Activated T-cell treated with anti-CD3 and anti-CD28 coated beads for 24 hours (primary cell): ENCODE results near the gene STIMATE.

ENCODE experiments used
- DNase-seq: peaks from one replicate; pipeline ENCODE4 v3.0.0-alpha.2; 2020; ENCODE audit warnings: low read depth

The STIMATE gene

DNA sequence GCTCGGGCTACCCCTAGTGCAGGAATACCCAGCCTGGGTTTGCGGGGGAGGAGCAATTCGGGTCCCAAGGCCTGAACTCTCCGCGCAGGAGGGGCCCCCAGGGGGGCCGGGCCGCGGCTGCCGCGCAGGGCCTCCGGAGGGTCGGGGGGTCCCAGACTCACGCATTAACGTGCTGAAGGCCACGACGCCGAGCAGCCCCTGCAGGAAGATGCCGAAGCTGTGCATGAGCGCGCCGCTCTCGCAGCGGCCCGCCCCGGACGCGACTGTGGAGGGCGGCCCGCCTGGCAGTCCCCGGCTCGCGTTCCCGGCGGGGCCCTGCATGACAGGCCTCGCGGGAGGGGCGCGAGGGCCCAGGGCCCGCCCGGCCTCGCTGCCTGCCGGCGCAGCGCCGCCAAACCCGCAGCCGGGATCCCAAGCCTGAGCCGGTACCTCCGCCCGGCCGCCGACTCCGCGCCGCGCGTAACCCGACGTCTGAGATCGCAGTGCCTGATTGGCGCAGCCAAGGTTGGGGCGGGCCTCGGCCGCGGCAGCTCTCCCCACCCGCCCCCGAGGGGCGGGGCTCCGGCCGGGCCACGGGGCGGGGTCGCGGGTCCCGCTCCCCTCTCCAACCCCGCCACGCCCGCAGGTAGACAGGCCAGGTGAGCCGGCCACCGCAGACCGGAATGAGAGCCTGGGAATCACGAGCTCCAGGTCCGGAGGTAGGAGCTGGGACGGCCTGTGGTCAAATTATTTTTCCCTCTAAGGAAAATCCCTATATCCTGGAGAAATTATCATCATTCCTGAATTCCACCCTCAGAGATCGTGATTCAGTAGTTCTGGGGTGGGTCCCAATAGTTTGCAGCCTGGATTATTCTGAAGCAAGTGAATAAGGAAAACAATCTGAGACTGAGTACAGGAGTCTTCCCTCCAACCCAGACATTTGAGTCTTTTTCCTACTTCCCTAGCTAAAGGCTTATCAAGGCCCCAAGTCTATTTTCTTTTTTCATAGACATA lies at the start of gene STIMATE:
Gene STIMATE (minus strand): TSS at position 419 of the 993 bp plus-strand sequence. CDS start 98 bp downstream, at position 321.
- peak; percentile 84 for DNase-seq

DNA sequence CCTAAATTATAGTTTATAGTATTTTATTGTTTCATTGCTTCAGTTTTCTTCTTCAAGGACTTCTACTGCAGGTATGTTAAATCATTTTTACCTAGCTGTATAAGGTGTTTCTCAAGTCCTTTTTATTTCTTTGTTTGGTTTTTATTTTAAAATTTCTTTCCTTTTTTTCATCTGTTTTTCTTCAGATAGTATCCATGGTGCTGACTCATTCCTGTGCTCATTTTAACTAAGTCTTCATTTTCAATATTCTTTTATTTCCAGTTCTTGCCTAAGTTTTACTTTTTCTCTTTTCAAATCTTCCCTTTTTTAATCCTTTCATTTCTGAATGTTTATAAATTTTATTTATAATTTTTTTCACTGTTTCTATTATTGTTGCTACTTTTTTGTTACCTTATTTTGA lies 42.3 kb upstream of the STIMATE start:
- DNase-seq, result no peak

- peak; percentile 32 for DNase-seq
Observed at GRCh38 chr3:52934630-52935530, 37.5 kb upstream of the STIMATE start.

- no peak for DNase-seq
Observed at GRCh38 chr3:52931889-52932288, 34.5 kb upstream of the STIMATE start.

DNA sequence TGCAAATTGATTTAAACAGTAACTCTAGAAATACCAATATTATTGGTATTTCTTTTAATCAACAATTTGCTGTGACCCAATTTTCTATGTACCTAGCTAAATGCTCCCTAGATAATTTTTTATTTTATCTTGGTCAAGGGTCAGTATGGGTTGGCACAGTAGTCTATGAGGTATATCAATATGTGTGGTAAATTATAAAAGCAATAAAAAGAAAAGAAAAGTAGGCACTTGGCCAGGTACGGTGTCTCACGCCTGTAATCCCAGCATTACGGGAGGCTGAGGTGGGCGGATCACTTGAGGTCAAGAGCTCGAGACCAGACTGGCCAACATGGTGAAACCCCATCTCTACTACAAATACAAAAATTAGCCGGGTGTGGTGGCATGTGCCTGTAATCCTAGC lies 34.0 kb upstream of the STIMATE start:
- no peak for DNase-seq

DNA sequence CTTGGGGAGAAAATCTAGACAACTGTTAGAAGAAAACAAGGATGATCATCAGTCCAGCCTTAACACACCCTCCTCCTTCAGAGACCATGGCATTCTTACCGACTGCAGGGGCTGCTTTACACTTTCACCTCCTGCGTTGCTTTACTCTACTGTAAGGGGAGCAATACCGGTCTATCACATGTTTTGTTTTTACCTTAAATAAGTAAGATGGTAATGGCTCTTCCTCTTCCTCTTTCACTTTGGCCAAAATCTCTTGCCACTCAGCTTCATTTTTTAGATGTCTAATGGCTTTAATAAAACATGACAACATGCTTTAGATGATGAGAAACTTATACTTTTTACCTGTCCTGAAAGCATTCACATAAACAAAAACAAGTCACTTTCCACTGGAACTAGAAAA lies 33.4 kb upstream of the STIMATE start:
- no peak for DNase-seq

- no peak for DNase-seq
Observed at GRCh38 chr3:52926554-52926953, 29.2 kb upstream of the STIMATE start.

- DNase-seq, result no peak
Observed at GRCh38 chr3:52925405-52926313, 28.3 kb upstream of the STIMATE start.

GRCh38 chr3:52923963-52924362 lies 26.6 kb upstream of the STIMATE start:
- DNase-seq, result no peak

- DNase-seq, result no peak
Observed at GRCh38 chr3:52920841-52921240, 23.5 kb upstream of the STIMATE start.

DNA sequence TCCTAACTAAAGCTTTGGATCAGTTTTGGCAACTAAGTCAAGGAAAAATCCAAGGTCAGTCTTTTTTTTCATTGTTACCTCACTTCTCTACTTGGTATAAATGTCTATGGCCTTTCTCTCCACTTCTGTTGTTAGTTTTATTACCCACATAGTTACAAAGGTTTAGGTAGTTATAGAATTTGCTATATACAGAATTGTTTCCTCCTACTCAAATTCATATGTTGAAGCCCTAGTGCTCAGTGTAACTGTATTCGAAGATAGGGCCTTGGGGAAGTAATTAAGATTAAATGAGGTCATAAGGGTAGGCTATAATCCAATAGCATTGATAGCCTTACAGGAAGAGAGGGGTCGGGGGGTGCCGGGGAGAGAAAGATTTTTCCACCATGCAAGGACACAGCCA lies 19.7 kb upstream of the STIMATE start:
- no peak for DNase-seq

GRCh38 chr3:52915294-52915693 lies 17.9 kb upstream of the STIMATE start:
- DNase-seq, result no peak

GRCh38 chr3:52912885-52913731 lies 15.8 kb upstream of the STIMATE start:
- no peak for DNase-seq

GRCh38 chr3:52910823-52911222 lies 13.5 kb upstream of the STIMATE start:
- no peak for DNase-seq

- no peak for DNase-seq
Observed at GRCh38 chr3:52907497-52907896, 10.1 kb upstream of the STIMATE start.

GRCh38 chr3:52904552-52904951 lies 7.2 kb upstream of the STIMATE start:
- DNase-seq, result no peak

GRCh38 chr3:52904000-52904399 lies 6.7 kb upstream of the STIMATE start:
- no peak for DNase-seq

DNA sequence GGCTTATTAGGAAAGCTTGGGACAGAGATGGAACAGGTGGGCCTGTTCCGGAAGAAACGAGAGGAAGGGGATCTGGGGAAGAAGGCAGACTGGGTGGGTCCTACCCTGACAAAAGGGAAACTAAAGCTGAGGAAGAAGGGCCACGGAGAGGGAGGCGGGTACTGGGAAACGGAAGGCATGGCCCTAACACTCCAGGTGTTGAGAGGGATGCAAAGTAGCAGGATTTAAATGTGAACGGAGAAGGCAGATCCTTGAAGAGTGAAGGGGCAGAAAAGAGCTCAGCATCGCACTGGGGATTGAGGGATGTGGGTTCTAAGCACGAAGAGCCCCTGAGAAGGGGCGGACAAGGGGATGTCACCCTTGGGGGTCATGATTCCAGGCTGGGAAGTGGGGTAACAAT lies 735 bp downstream of the STIMATE start:
- DNase-seq, result no peak

GRCh38 chr3:52896151-52896550 lies 1.2 kb downstream of the STIMATE start:
- DNase-seq, result no peak

GRCh38 chr3:52895418-52895817 lies 1.9 kb downstream of the STIMATE start:
- peak; percentile 28 for DNase-seq

DNA sequence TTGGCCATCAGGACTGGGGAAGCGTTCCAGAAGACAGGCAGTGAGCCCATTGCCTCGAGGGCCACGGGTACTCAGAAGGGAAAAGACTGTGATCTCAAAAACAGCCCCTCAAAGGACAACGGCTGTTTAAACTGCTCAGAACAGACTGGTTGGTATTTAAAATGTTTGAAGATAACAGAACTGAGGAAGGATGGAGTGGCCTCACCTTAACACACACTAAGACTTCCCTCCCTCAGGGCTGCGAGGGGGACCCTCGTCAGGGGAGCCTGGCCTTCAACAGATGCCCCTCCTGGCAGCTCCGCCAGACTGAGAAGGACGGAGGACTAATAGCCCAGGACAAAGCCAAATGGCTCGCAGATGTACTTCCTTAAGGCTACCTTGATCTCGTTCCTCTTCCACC lies 2.6 kb downstream of the STIMATE start:
- no peak for DNase-seq
